ENCODE measurements around the gene AADAT. TPM values are rescaled to one million over a fixed set of nuclear protein-coding genes. Genes with fewer than 3 reads are reported as not detected.

Gene AADAT
- total and polyA plus RNA-seq, 9 of the 15 experiments (the other 6 are each of a cell fraction or from before 2014, with no cell fraction given) = 0.06 to 0.07 TPM; not detected in 7

DNA sequence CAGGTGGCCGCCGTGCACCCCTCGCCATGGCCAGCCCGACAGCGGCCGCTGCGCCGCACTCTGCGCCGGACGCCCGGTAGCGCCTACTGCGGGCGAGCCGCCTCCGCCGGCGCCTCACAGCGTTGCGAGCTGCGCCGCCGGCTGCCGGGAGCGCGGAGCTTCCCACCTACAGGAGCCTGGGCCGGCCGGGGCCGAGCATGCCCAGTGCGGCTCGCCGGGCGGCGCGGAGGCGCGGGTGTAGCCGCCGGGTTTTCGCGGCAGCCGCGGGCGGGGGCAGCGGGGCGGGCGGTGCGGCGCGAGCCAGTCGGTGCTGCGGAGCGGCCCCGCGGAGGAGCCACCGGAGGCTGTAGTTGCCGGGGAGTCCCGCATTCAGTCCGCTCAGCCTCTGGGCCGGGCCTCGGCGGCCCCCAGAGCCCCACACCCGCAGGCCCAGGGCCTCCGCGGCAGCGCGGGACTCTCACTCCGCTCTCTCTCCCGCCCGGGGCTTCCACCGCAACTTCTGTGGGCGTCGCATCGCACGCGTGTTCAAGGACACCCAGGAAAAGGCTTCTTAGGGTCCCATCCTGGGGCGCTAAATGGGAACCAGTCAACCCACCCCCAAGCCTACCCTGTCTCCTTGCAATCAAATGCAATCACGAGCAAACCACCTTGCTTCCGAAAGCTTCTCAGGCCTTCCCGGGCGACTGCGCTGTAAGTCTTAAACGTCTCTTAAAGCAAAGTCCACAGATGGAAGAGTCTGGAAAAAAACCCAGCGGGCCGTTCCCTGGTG is 63.3 kb downstream of the AADAT start, which contains the start of gene MFAP3L (continued):
- no peak for TF ChIP-seq ARID1B (IDR thresholded peaks at IDR 0.05)
- TF ChIP-seq ZNF707 (CRISPR knock-in tag; conservative IDR thresholded peaks at IDR 0.05) = no peak
- no peak for TF ChIP-seq MYC (IDR thresholded peaks at IDR 0.05; ENCODE audit: low read depth, low read length)
- 0 out of 2 replicates have a peak, but pooled peaks have one; percentile 34 for TF ChIP-seq MYC (CRISPR knock-in tag; IDR thresholded peaks at IDR 0.05; ENCODE audit: borderline replicate concordance, low read depth)
- TF ChIP-seq HSF4 (CRISPR knock-in tag; IDR thresholded peaks at IDR 0.05; ENCODE audit: borderline replicate concordance) = no peak
- TF ChIP-seq, protein P1, sequence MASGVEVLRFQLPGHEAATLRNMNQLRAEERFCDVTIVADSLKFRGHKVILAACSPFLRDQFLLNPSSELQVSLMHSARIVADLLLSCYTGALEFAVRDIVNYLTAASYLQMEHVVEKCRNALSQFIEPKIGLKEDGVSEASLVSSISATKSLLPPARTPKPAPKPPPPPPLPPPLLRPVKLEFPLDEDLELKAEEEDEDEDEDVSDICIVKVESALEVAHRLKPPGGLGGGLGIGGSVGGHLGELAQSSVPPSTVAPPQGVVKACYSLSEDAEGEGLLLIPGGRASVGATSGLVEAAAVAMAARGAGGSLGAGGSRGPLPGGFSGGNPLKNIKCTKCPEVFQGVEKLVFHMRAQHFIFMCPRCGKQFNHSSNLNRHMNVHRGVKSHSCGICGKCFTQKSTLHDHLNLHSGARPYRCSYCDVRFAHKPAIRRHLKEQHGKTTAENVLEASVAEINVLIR (CRISPR knock-in tag; IDR thresholded peaks at IDR 0.05) = no peak
- no peak; a peak in 1 of 4 replicates for TF ChIP-seq RAD21 (CRISPR knock-in tag; conservative IDR thresholded peaks at IDR 0.05 in 1 of 2, IDR thresholded peaks at IDR 0.05 in 1 of 2)
- no peak for TF ChIP-seq EGR1 (conservative IDR thresholded peaks at IDR 0.05)
- no peak for TF ChIP-seq SP1 (CRISPR knock-in tag; IDR thresholded peaks at IDR 0.05)
- no peak for TF ChIP-seq NR2C1 (IDR thresholded peaks at IDR 0.05)
- no peak for TF ChIP-seq NR2C1 (tag; IDR thresholded peaks at IDR 0.05)
- TF ChIP-seq, protein P2, sequence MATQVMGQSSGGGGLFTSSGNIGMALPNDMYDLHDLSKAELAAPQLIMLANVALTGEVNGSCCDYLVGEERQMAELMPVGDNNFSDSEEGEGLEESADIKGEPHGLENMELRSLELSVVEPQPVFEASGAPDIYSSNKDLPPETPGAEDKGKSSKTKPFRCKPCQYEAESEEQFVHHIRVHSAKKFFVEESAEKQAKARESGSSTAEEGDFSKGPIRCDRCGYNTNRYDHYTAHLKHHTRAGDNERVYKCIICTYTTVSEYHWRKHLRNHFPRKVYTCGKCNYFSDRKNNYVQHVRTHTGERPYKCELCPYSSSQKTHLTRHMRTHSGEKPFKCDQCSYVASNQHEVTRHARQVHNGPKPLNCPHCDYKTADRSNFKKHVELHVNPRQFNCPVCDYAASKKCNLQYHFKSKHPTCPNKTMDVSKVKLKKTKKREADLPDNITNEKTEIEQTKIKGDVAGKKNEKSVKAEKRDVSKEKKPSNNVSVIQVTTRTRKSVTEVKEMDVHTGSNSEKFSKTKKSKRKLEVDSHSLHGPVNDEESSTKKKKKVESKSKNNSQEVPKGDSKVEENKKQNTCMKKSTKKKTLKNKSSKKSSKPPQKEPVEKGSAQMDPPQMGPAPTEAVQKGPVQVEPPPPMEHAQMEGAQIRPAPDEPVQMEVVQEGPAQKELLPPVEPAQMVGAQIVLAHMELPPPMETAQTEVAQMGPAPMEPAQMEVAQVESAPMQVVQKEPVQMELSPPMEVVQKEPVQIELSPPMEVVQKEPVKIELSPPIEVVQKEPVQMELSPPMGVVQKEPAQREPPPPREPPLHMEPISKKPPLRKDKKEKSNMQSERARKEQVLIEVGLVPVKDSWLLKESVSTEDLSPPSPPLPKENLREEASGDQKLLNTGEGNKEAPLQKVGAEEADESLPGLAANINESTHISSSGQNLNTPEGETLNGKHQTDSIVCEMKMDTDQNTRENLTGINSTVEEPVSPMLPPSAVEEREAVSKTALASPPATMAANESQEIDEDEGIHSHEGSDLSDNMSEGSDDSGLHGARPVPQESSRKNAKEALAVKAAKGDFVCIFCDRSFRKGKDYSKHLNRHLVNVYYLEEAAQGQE (IDR thresholded peaks at IDR 0.05; ENCODE audit: borderline replicate concordance) = 0 out of 2 replicates have a peak, but pooled peaks have one; percentile 9
- TF ChIP-seq, protein P2 (CRISPR knock-in tag; IDR thresholded peaks at IDR 0.05; ENCODE audit: low read depth) = no peak
- TF ChIP-seq CXXC5 (CRISPR knock-in tag; IDR thresholded peaks at IDR 0.05) = peak; percentile 91
- no peak for TF ChIP-seq MCM7 (IDR thresholded peaks at IDR 0.05)
- TF ChIP-seq ELF4 (CRISPR knock-in tag; IDR thresholded peaks at IDR 0.05) = no peak
- no peak for TF ChIP-seq ZBTB17 (CRISPR knock-in tag; IDR thresholded peaks at IDR 0.05)
- TF ChIP-seq EZH2 (IDR thresholded peaks at IDR 0.05; ENCODE audit: borderline replicate concordance, low read depth, low read length) = no peak

Data from K562 (cell line).